Naive thymus-derived CD8-positive, alpha-beta T cell (primary cell): ENCODE data around the gene PSAP. TPM values are rescaled to one million over a fixed set of nuclear protein-coding genes. Genes with fewer than 3 reads are reported as not detected.
A peak's percentile ranks its signal among the peaks of the same experiment; 100 is the strongest.

Experiments
- ATAC-seq, 2 donors: fragments of 150-1000 bp; cut with Tn5 transposase in 1 of 2; sonication (Bioruptor Pico), chemical (Tn5 transposase) in 1 of 2; 1 replicate in 1 of 2; 2 replicates in 1 of 2; pipeline ENCODE4 v1.10.0; 2021; ENCODE audit warnings: mild to moderate bottlenecking in 2 of 2, moderate library complexity in 2 of 2
- POLR2A ChIA-PET: fragments of 350-600 bp; sonication (Branson Sonifier 250); formaldehyde crosslinking; loops from one replicate; lab custom pipeline; 2021; ENCODE audit warnings: antibody characterized with exemption; lab: Charles Lee
- DNase-seq, 10 donors: peaks; one replicate each; pipeline versions ENCODE4 v3.0.0 to v3.0.0-alpha.2; 2020 to 2022
- H3K27ac Mint-ChIP-seq, 10 donors: one replicate each; pipeline ENCODE4 v1.8.0; 2020 to 2022; ENCODE audit warnings: mild to moderate bottlenecking in 10 of 10, mixed read lengths in 10 of 10, moderate library complexity in 4 of 10, inconsistent platforms in 1 of 10
- H3K27me3 Mint-ChIP-seq, 5 donors: one replicate each; pipeline ENCODE4 v1.8.0; 2021 to 2022; ENCODE audit warnings: mixed read lengths in 5 of 5
- H3K36me3 Mint-ChIP-seq, 3 donors: one replicate each; pipeline ENCODE4 v1.8.0; 2020 to 2022; ENCODE audit warnings: mixed read lengths in 3 of 3, mild to moderate bottlenecking in 2 of 3, inconsistent platforms in 1 of 3
- H3K4me1 Mint-ChIP-seq, 4 donors: one replicate each; pipeline ENCODE4 v1.8.0; 2021 to 2022; ENCODE audit warnings: mixed read lengths in 4 of 4
- H3K4me3 Mint-ChIP-seq, 10 donors: one replicate each; pipeline ENCODE4 v1.8.0; 2020 to 2022; ENCODE audit warnings: mild to moderate bottlenecking in 10 of 10, mixed read lengths in 10 of 10, moderate library complexity in 6 of 10, inconsistent platforms in 1 of 10
- H3K9me3 Mint-ChIP-seq, 9 donors: one replicate each; pipeline ENCODE4 v1.8.0; 2020 to 2022; ENCODE audit warnings: mixed read lengths in 9 of 9, mild to moderate bottlenecking in 3 of 9, inconsistent platforms in 1 of 9, moderate library complexity in 1 of 9
- polyA plus RNA-seq, 3 donors: library from polyadenylated mRNA; unstranded; fragments of 300-500 nt; fragmentation: Illumina TruSeq; gene quantifications; one replicate each; pipeline ENCODE4 v1.2.3, GENCODE V29; 2021
- total RNA-seq, 8 experiments: library from RNA in 2 of 8; stranded (reverse) in 2 of 8; gene quantifications; one replicate each; pipeline ENCODE4 v1.2.3 and lab custom pipeline; 2021 to 2026

PSAP gene
- total and polyA plus RNA-seq, 5 experiments from 2014 or later, result 203 to 442 (median 389) TPM

GRCh38 chr10:71849461-71849908, 1.6 kb downstream of the PSAP start:
- Mint-ChIP-seq H3K4me1 (peaks cover 29 to 73% (median 64%) of the 10 kb centered on the region in 4 donors), H3K36me3 (peaks cover 0 to 3% (median 0%) of the 10 kb centered on the region in 3 donors), H3K27ac (peak overlapping the region in 6 of 10 donors; percentile 11 to 95 (median 76)), H3K4me3 (peak overlapping the region; percentile 44 to 99 (median 94)), H3K27me3 (no peaks in the 10 kb centered on the region), H3K9me3 (no peaks in the 10 kb centered on the region)
- no peak for DNase-seq
- POLR2A ChIA-PET, result interaction anchor here (1.0 to 2.0 kb wide), 6 partner anchors 9 to 103 kb away, joined by 3 to 5 read pairs (median 3); no protein-coding TSS in a partner anchor
- ATAC-seq, result no peak

GRCh38 chr10:71848325-71849275, 2.5 kb downstream of the PSAP start:
- ATAC-seq, result no peak
- Mint-ChIP-seq H3K27me3 (no peaks in the 10 kb centered on the region), H3K36me3 (peaks cover 0 to 3% (median 0%) of the 10 kb centered on the region in 3 donors), H3K27ac (peak overlapping the region in 7 of 10 donors; percentile 19 to 79 (median 53)), H3K9me3 (no peaks in the 10 kb centered on the region), H3K4me3 (peak overlapping the region; percentile 11 to 99 (median 91)), H3K4me1 (peaks cover 30 to 81% (median 72%) of the 10 kb centered on the region in 4 donors)
- POLR2A ChIA-PET, result no interaction called here
- DNase-seq, result no peak

- H3K4me3 Mint-ChIP-seq, result peak overlapping the region in 2 of 10 donors; percentile 5 to 77
- peak overlapping the region in 3 of 10 donors; percentile 13 to 63 (median 45) for H3K27ac Mint-ChIP-seq
- ATAC-seq, result no peak
- no peaks in the 10 kb centered on the region for H3K27me3 Mint-ChIP-seq
- peaks cover 0 to 3% (median 0%) of the 10 kb centered on the region in 3 donors for H3K36me3 Mint-ChIP-seq
- no peaks in the 10 kb centered on the region for H3K9me3 Mint-ChIP-seq
- peaks cover 39 to 89% (median 83%) of the 10 kb centered on the region in 4 donors for H3K4me1 Mint-ChIP-seq
- POLR2A ChIA-PET, result no interaction called here
- DNase-seq, result no peak
Measured at GRCh38 chr10:71847418-71847817, 3.6 kb downstream of the PSAP start.

- Mint-ChIP-seq H3K9me3 (no peaks in the 10 kb centered on the region), H3K27me3 (no peaks in the 10 kb centered on the region), H3K4me3 (peak overlapping the region in 3 of 10 donors; percentile 50 to 74 (median 58)), H3K4me1 (peaks cover 39 to 88% (median 83%) of the 10 kb centered on the region in 4 donors), H3K36me3 (peaks cover 0 to 3% (median 0%) of the 10 kb centered on the region in 3 donors), H3K27ac (peak overlapping the region in 3 of 10 donors; percentile 13 to 63 (median 32))
- DNase-seq, result no peak
- no peak for ATAC-seq
- POLR2A ChIA-PET, result no interaction called here
Measured at GRCh38 chr10:71846816-71847215, 4.2 kb downstream of the PSAP start.

GRCh38 chr10:71845410-71846405, 5.3 kb downstream of the PSAP start:
- Mint-ChIP-seq H3K27ac (peak overlapping the region in 2 of 10 donors; percentile 2 to 43), H3K27me3 (no peaks in the 10 kb centered on the region), H3K9me3 (no peaks in the 10 kb centered on the region), H3K4me1 (peaks cover 40 to 91% (median 80%) of the 10 kb centered on the region in 4 donors), H3K36me3 (peaks cover 0 to 3% (median 0%) of the 10 kb centered on the region in 3 donors), H3K4me3 (no peak overlapping the region)
- ATAC-seq (no peak), DNase-seq (no peak)
- POLR2A ChIA-PET, result interaction anchor here (0.8 kb wide), 1 partner anchor 8 kb away, joined by 5 read pairs; no protein-coding TSS in a partner anchor

- DNase-seq (no peak), ATAC-seq (no peak)
- Mint-ChIP-seq H3K36me3 (peaks cover 0 to 3% (median 0%) of the 10 kb centered on the region in 3 donors), H3K4me1 (peaks cover 38 to 92% (median 81%) of the 10 kb centered on the region in 4 donors), H3K27me3 (no peaks in the 10 kb centered on the region), H3K4me3 (no peak overlapping the region), H3K27ac (peak overlapping the region in 1 of 10 donors; percentile 35), H3K9me3 (no peaks in the 10 kb centered on the region)
- POLR2A ChIA-PET, result no interaction called here
Measured at GRCh38 chr10:71844695-71845094, 6.4 kb downstream of the PSAP start.

GRCh38 chr10:71844084-71844483, 7.0 kb downstream of the PSAP start:
- Mint-ChIP-seq H3K36me3 (peaks cover 0 to 3% (median 0%) of the 10 kb centered on the region in 3 donors), H3K9me3 (no peaks in the 10 kb centered on the region), H3K27me3 (no peaks in the 10 kb centered on the region), H3K4me3 (peak overlapping the region in 2 of 10 donors; percentile 19 to 22), H3K27ac (no peak overlapping the region), H3K4me1 (peaks cover 39 to 90% (median 77%) of the 10 kb centered on the region in 4 donors)
- POLR2A ChIA-PET, result no interaction called here
- no peak for ATAC-seq
- DNase-seq, result no peak

- Mint-ChIP-seq H3K27me3 (no peaks in the 10 kb centered on the region), H3K4me1 (peaks cover 40 to 90% (median 77%) of the 10 kb centered on the region in 4 donors), H3K9me3 (no peaks in the 10 kb centered on the region), H3K4me3 (peak overlapping the region in 1 of 10 donors; percentile 58), H3K36me3 (peaks cover 0 to 3% (median 0%) of the 10 kb centered on the region in 3 donors), H3K27ac (peak overlapping the region in 4 of 10 donors; percentile 6 to 40 (median 26))
- ATAC-seq, result no peak
- no peak for DNase-seq
- POLR2A ChIA-PET, result no interaction called here
Measured at GRCh38 chr10:71842856-71843686, 8.0 kb downstream of the PSAP start.

GRCh38 chr10:71842422-71842821, 8.6 kb downstream of the PSAP start:
- POLR2A ChIA-PET, result interaction anchor here (0.6 to 1.2 kb wide), 2 partner anchors 8 to 496 kb away, joined by 3 to 4 read pairs; partner anchors contain the start of gene PSAP
- ATAC-seq (no peak), DNase-seq (no peak)
- Mint-ChIP-seq H3K27ac (no peak overlapping the region), H3K27me3 (no peaks in the 10 kb centered on the region), H3K4me1 (peaks cover 44 to 90% (median 78%) of the 10 kb centered on the region in 4 donors), H3K9me3 (no peaks in the 10 kb centered on the region), H3K36me3 (peaks cover 0 to 3% (median 0%) of the 10 kb centered on the region in 3 donors), H3K4me3 (no peak overlapping the region)

- H3K36me3 Mint-ChIP-seq, result peaks cover 0 to 3% (median 0%) of the 10 kb centered on the region in 3 donors
- no peak for DNase-seq
- H3K4me3 Mint-ChIP-seq, result no peak overlapping the region
- peaks cover 48 to 94% (median 83%) of the 10 kb centered on the region in 4 donors for H3K4me1 Mint-ChIP-seq
- H3K9me3 Mint-ChIP-seq, result no peaks in the 10 kb centered on the region
- POLR2A ChIA-PET, result interaction anchor here (1.5 kb wide), 1 partner anchor 9 kb away, joined by 5 read pairs; the partner anchor contains the start of gene PSAP
- ATAC-seq, result no peak
- no peaks in the 10 kb centered on the region for H3K27me3 Mint-ChIP-seq
- peak overlapping the region in 1 of 10 donors; percentile 12 for H3K27ac Mint-ChIP-seq
Measured at GRCh38 chr10:71840958-71841335, 10.1 kb downstream of the PSAP start.
